Lung (tissue), 12 donors: ENCODE results near the gene DHRS12. TPM values are rescaled to one million over a fixed set of nuclear protein-coding genes. Genes with fewer than 3 reads are reported as not detected.

Experiments used
- ATAC-seq: fragments of 200-7000 bp; cut with Tn5 transposase; one replicate; pipeline ENCODE4 v1.9.1; 2020; ENCODE audit warnings: moderate number of reproducible peaks; ENCODE audit not compliant: insufficient read depth, low FRiP score
- DNase-seq, 3 donors: peaks; one replicate each; pipeline ENCODE4 v3.0.0-alpha.2; 2013 to 2017
- H3K27ac ChIP-seq, 2 donors: one replicate each; pipeline ENCODE4 v1.5.1; 2013; ENCODE audit warnings: mild to moderate bottlenecking in 2 of 2, moderate library complexity in 2 of 2, control low read depth in 1 of 2, inconsistent platforms in 1 of 2, low read depth in 1 of 2, low read length in 1 of 2
- H3K27me3 ChIP-seq, 3 donors: one replicate each; pipeline ENCODE4 v1.5.1; 2013; ENCODE audit warnings: low read length in 2 of 3; ENCODE audit not compliant: control insufficient read depth in 3 of 3, insufficient read depth in 3 of 3
- H3K36me3 ChIP-seq, 4 donors: one replicate each; pipeline ENCODE4 v1.5.1; 2013; ENCODE audit warnings: low read length in 4 of 4, mild to moderate bottlenecking in 1 of 4, moderate library complexity in 1 of 4; ENCODE audit not compliant: control insufficient read depth in 4 of 4, insufficient read depth in 4 of 4
- H3K4me1 ChIP-seq, 5 donors: one replicate each; pipeline ENCODE4 v1.5.1; 2013; ENCODE audit warnings: low read length in 5 of 5, mild to moderate bottlenecking in 2 of 5, moderate library complexity in 1 of 5; ENCODE audit not compliant: control insufficient read depth in 5 of 5, insufficient read depth in 5 of 5
- H3K4me3 ChIP-seq: one replicate; pipeline ENCODE4 v1.5.1; 2013; ENCODE audit warnings: mild to moderate bottlenecking, control low read depth, moderate library complexity
- H3K9ac ChIP-seq, 2 donors: one replicate each; pipeline ENCODE4 v1.5.1; 2013; ENCODE audit warnings: low read length in 2 of 2, control low read depth in 1 of 2; ENCODE audit not compliant: insufficient read depth in 1 of 2
- H3K9me3 ChIP-seq, 4 donors: one replicate each; pipeline ENCODE4 v1.5.1; 2013; ENCODE audit warnings: low read length in 3 of 4, mild to moderate bottlenecking in 1 of 4, moderate library complexity in 1 of 4; ENCODE audit not compliant: control insufficient read depth in 4 of 4, insufficient read depth in 3 of 4
- CTCF ChIP-seq: IDR thresholded peaks from 2 replicates; pipeline ENCODE4 v1.5.1; 2012; ENCODE audit warnings: mild to moderate bottlenecking; ENCODE audit errors: control extremely low read depth, extremely low read depth
- WGBS, 2 donors: extraction: QIAGEN DNeasy Blood & Tissue Kit; methylation state at CpG; one replicate each; pipeline ENCODE4 v1.1.7; 2013; 5-methylcytosine and 5-hydroxymethylcytosine counted together
- polyA plus RNA-seq, 2 donors: library from polyadenylated mRNA; stranded (reverse); fragments of 200-250 nt; gene quantifications; one replicate each; pipeline ENCODE4 v1.2.1, GENCODE V29; 2013
- total RNA-seq, 2 donors: library from RNA; depleted of rRNA in 1 of 2; stranded (reverse); fragments of >200 nt in 1 of 2; gene quantifications; one replicate each; pipeline ENCODE4 v1.2.1, GENCODE V29; 2014 to 2021
- donor health status: control.
- donor health status: control.
- donor health status: Bipolar disorder and iron deficiency.
- donor health status: healthy.
- donor health status: DM: yes; HTN: yes; CAD: no.

DHRS12 gene
- total and polyA plus RNA-seq, 4 donors: 8.5 to 17.9 (median 12.0) TPM

DNA sequence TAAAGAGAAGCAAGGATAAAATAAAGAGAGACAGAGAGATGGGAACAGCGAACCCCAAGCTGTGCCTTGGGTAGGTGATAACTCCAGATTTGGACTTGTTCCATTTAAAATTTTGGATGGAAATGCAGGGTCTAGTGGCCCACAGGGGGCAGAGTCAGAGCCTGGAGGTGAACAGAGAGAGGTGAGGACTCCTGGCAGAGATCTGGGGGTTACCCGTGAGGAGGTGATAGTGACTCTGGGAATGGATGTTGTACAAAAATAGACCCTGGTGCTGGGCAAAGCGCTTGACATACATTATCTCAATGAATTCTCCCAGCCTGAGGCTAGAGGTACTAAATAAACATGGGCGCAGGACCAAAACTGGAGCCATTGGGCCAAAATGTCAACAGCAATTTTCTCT lies 14.3 kb upstream of the DHRS12 start:
- Histone ChIP-seq H3K9me3 (no peaks in the 10 kb centered on the region), H3K4me1 (peaks cover 0 to 8% (median 0%) of the 10 kb centered on the region in 5 donors), H3K27ac (no peak overlapping the region), H3K27me3 (peaks cover 0 to 5% (median 0%) of the 10 kb centered on the region in 3 donors), H3K36me3 (no peaks in the 10 kb centered on the region), H3K4me3 (no peak overlapping the region), H3K9ac (no peak overlapping the region)
- WGBS, 2 donors: 90 to 99% methylated on average over 4 of the region's 4 CpGs
- no peak for TF ChIP-seq CTCF
- no peak for DNase-seq
- ATAC-seq: no peak

- Histone ChIP-seq H3K27me3 (peaks cover 0 to 5% (median 0%) of the 10 kb centered on the region in 3 donors), H3K9me3 (no peaks in the 10 kb centered on the region), H3K4me1 (peaks cover 0 to 8% (median 0%) of the 10 kb centered on the region in 5 donors), H3K9ac (no peak overlapping the region), H3K36me3 (no peaks in the 10 kb centered on the region), H3K27ac (no peak overlapping the region), H3K4me3 (no peak overlapping the region)
- TF ChIP-seq CTCF: no peak
- WGBS, 2 donors: 85 to 91% methylated on average over 8 of the region's 8 CpGs
- ATAC-seq (no peak), DNase-seq (no peak)
Measured at GRCh38 chr13:51817717-51818116, 13.8 kb upstream of the DHRS12 start.

- DNase-seq: no peak
- ATAC-seq: no peak
- TF ChIP-seq CTCF: no peak
- Histone ChIP-seq H3K27ac (no peak overlapping the region), H3K27me3 (peaks cover 0 to 5% (median 0%) of the 10 kb centered on the region in 3 donors), H3K4me3 (no peak overlapping the region), H3K9me3 (no peaks in the 10 kb centered on the region), H3K9ac (no peak overlapping the region), H3K36me3 (no peaks in the 10 kb centered on the region), H3K4me1 (peaks cover 0 to 8% (median 0%) of the 10 kb centered on the region in 5 donors)
- 87% methylated on average over 19 of the region's 19 CpGs for WGBS, 2 donors
Measured at GRCh38 chr13:51816604-51817249, 12.8 kb upstream of the DHRS12 start.

GRCh38 chr13:51815848-51816247 lies 11.9 kb upstream of the DHRS12 start:
- WGBS, 2 donors: 72 to 89% methylated on average over 11 of the region's 11 CpGs
- no peak for DNase-seq
- H3K4me3 ChIP-seq: no peak overlapping the region

More at GRCh38 chr13:51815848-51816247, 11.9 kb upstream of the DHRS12 start:
- peaks cover 0 to 5% (median 0%) of the 10 kb centered on the region in 3 donors for H3K27me3 ChIP-seq
- no peak overlapping the region for H3K9ac ChIP-seq
- peak; percentile 41 for ATAC-seq
- no peaks in the 10 kb centered on the region for H3K36me3 ChIP-seq
- H3K4me1 ChIP-seq: peaks cover 0 to 8% (median 0%) of the 10 kb centered on the region in 5 donors
- no peak for TF ChIP-seq CTCF
- H3K9me3 ChIP-seq: no peaks in the 10 kb centered on the region
- H3K27ac ChIP-seq: no peak overlapping the region
